Measurements from ENCODE around the gene KCNJ5. TPM values are rescaled to one million over a fixed set of nuclear protein-coding genes. Genes with fewer than 3 reads are reported as not detected.

Gene KCNJ5
- total and polyA plus RNA-seq, 2 of the 4 experiments (the other 2 are of a cell fraction), result 0.07 to 0.18 TPM

- Histone ChIP-seq H2BK20ac (ENCODE audit: low read depth, low read length) (no peak overlapping the region), H3K14ac (replicated peaks; ENCODE audit: low read depth, low read length) (no peak overlapping the region), H2BK120ac (ENCODE audit: low read depth, low read length) (no peak overlapping the region), H3K9me1 (ENCODE audit: insufficient read depth, low read length) (no peaks in the 10 kb centered on the region), H4K20me1 (ENCODE audit: insufficient read depth, low read length) (no peaks in the 10 kb centered on the region), H3K23ac (ENCODE audit: low read depth, low read length) (no peak overlapping the region), H3K27ac (ENCODE audit: insufficient read depth, low read length) (no peak overlapping the region), H3K4me2 (ENCODE audit: low read depth, low read length) (no peak overlapping the region), H3K56ac (ENCODE audit: extremely low read depth, insufficient read depth, low read length) (no peak overlapping the region), H4K5ac (ENCODE audit: low read depth, low read length) (no peak overlapping the region), H3K4ac (ENCODE audit: low read depth, low read length) (no peak overlapping the region), H3K27me3 (ENCODE audit: control insufficient read depth, insufficient read depth, low read length) (peaks cover 35% of the 10 kb centered on the region), H2AK9ac (replicated peaks; ENCODE audit: low read depth, low read length, poor library complexity) (no peak overlapping the region), H3K9ac (ENCODE audit: low read depth, low read length) (no peak overlapping the region), H2AK5ac (ENCODE audit: low read depth, low read length) (no peak overlapping the region), H3K9me3 (ENCODE audit: control insufficient read depth, insufficient read depth, low read length) (no peaks in the 10 kb centered on the region), H2BK5ac (ENCODE audit: low read depth, low read length, poor library complexity, severe bottlenecking) (no peak overlapping the region), H3K18ac (ENCODE audit: low read depth, low read length) (no peak overlapping the region), H2BK15ac (ENCODE audit: low read depth, low read length) (no peak overlapping the region), H4K8ac (ENCODE audit: low read depth in 2 of 2, low read length in 2 of 2) (no peak overlapping the region), H3K36me3 (ENCODE audit: control insufficient read depth, insufficient read depth, low read length) (no peaks in the 10 kb centered on the region), H2AFZ (replicated peaks; ENCODE audit: low read length, poor library complexity) (no peak overlapping the region), H3K4me3 (ENCODE audit: insufficient read depth, low read depth, low read length) (no peak overlapping the region), H4K91ac (ENCODE audit: insufficient read depth, low read depth, low read length) (no peak overlapping the region), H3K79me1 (ENCODE audit: low read depth in 1 of 2, low read length in 2 of 2) (no peaks in the 10 kb centered on the region), H3K4me1 (ENCODE audit: control insufficient read depth, insufficient read depth, low read length) (0 out of 2 replicates have a peak, but pooled peaks cover 1% of the 10 kb centered on the region)
- in situ Hi-C loops (cut with MboI; ENCODE audit: low sequenced_read_pairs), result no loop called here
- TF ChIP-seq MXI1 (IDR thresholded peaks at IDR 0.05; ENCODE audit: borderline replicate concordance, low read depth, low read length), result no peak
- no peak for TF ChIP-seq ELK1 (IDR thresholded peaks at IDR 0.05; ENCODE audit: borderline replicate concordance, low read depth, low read length)
- POLR2A ChIA-PET (ENCODE audit: unreplicated experiment), result no interaction called here
- dilution Hi-C loops (cut with HindIII; ENCODE audit: low sequenced_read_pairs, unreplicated experiment), result no loop called here
- ATAC-seq (ENCODE audit: low read depth) (no peak), DNase-seq (no peak)
- intact Hi-C loops (cut with micrococcal nuclease), result no loop called here
- CTCF ChIA-PET, result interaction anchor here (2.2 kb wide), 1 partner anchor 63 kb away, joined by 10 read pairs; no protein-coding TSS in a partner anchor
- 79% methylated on average over 5 of the region's 9 CpGs; no CpG with 5 or more reads in 1 of the 2 experiments for WGBS, 2 experiments (ENCODE audit: extremely low coverage in 2 of 2, insufficient read length in 1 of 2)
- no TSS peak for BruUV-seq (replicated peaks)
These were observed 2.6 kb downstream of the KCNJ5 start for GRCh38 chr11:128893578-128894285.
